Measurements from ENCODE around the gene APLP2. TPM values are rescaled to one million over a fixed set of nuclear protein-coding genes. Genes with fewer than 3 reads are reported as not detected.

The APLP2 gene
- total RNA-seq, 1 donor from 2014 or later = 548 TPM

DNA sequence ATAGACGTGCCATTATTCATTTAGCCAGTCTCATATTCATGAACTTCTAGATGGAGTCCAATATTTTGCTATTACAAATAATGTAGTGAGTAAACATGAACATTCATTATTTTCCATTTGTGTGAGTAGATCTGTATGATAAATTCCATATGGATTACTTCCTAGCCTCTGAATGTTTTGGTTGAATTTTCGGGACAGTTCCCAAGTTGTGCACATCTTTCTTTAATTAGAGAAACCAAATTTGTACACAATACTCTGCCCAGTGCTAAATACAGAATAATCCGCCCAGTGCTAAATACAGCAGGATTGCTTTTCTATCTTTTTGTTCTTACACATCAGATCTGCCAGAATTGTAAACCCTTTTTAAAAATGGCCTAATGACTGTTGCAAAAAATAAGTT is 17.1 kb upstream of the APLP2 start:
- no peak overlapping the region for H3K4me3 ChIP-seq (ENCODE audit: low read depth, low read length)
- DNase-seq (ENCODE audit: low read depth) = no peak
- TF ChIP-seq, protein P1, sequence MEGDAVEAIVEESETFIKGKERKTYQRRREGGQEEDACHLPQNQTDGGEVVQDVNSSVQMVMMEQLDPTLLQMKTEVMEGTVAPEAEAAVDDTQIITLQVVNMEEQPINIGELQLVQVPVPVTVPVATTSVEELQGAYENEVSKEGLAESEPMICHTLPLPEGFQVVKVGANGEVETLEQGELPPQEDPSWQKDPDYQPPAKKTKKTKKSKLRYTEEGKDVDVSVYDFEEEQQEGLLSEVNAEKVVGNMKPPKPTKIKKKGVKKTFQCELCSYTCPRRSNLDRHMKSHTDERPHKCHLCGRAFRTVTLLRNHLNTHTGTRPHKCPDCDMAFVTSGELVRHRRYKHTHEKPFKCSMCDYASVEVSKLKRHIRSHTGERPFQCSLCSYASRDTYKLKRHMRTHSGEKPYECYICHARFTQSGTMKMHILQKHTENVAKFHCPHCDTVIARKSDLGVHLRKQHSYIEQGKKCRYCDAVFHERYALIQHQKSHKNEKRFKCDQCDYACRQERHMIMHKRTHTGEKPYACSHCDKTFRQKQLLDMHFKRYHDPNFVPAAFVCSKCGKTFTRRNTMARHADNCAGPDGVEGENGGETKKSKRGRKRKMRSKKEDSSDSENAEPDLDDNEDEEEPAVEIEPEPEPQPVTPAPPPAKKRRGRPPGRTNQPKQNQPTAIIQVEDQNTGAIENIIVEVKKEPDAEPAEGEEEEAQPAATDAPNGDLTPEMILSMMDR (conservative IDR thresholded peaks at IDR 0.05; ENCODE audit: low read depth, low read length) = no peak

DNA sequence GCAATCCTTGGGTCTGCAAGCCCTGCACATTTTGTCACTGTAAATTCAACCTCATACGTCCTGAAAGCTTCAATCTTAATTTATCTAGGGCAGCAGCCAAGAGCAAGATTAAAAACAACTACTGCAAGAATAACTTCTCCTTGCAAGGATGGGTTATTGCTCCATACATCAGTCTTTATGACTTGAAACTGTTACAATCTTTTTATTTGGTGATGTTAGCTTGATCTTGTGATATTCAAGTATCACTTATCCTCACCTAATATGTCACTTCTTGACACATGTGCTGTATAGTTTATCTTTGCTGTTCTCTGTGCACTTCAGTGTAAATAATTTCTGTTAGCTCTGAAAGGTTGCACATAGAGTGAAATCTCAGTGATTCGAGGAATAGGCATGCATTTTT is 14.7 kb upstream of the APLP2 start:
- TF ChIP-seq, protein P1 (conservative IDR thresholded peaks at IDR 0.05; ENCODE audit: low read depth, low read length) = no peak
- no peak for DNase-seq (ENCODE audit: low read depth)

DNA sequence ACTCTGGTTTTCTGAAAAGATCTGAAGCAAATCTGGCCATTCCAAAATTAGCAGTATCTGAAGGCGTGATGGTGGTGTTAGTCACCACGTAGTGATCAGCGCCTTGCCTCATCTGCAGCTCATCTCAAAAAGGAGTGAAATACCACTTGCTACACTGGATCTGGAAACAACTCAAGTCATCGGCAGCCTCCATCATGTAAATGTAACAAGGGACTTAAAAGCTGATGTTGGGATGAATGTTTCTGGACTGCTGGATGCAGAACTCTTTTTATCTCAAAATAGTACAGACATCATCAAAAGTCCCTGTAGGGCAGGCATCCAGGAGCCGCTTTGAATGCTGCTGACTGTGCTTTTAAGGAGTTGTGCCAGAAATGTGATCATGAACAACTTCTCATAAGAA is 14.1 kb upstream of the APLP2 start:
- DNase-seq (ENCODE audit: low read depth) = no peak
- H3K4me3 ChIP-seq (ENCODE audit: low read depth, low read length) = no peak overlapping the region
- TF ChIP-seq, protein P1 (conservative IDR thresholded peaks at IDR 0.05; ENCODE audit: low read depth, low read length) = no peak

More for the DNA sequence above, 14.7 kb upstream of the APLP2 start:
- no peak overlapping the region for H3K4me3 ChIP-seq (ENCODE audit: low read depth, low read length)

DNA sequence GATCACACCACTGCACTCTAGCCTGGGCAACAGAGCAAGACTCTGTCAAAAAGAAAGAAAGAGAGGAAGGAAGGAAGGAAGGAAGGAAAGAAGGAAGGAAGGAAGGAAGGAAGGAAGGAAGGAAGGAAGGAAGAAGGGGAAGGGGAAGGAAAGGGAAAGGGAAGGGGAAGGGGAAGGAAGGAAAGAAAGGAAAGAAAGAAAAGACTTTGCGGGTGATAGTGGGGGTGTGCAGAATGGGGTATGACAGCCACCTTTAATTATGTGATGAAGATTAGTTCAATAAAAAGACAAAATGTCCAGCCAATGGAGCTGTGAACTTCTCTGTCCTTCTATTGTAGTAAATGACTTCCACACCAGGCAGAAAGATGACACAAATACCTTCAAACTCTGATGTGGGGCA is 8.7 kb upstream of the APLP2 start:
- DNase-seq (ENCODE audit: low read depth) = no peak
- no peak overlapping the region for H3K4me3 ChIP-seq (ENCODE audit: low read depth, low read length)
- TF ChIP-seq, protein P1 (conservative IDR thresholded peaks at IDR 0.05; ENCODE audit: low read depth, low read length) = no peak

DNA sequence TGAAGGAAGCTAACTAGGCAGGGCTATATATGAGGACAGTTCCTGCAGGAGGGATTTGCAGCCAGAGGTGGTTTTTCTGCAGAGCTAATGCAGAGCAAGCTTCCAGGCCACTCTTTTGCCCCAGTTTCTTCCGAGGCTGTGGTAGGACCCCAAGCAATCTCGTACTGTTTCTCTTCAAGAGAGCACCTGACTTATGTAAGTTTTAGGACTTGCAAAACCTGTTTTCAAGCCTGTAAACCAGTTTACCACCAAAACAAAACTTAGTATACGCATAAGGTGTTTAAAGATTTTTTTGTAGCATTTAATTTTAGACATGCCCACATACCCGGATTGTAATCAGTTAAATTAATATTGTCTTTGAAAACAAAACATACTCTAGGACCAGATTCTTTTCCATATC is 7.7 kb upstream of the APLP2 start:
- TF ChIP-seq, protein P1 (conservative IDR thresholded peaks at IDR 0.05; ENCODE audit: low read depth, low read length) = no peak
- DNase-seq (ENCODE audit: low read depth) = no peak
- no peak overlapping the region for H3K4me3 ChIP-seq (ENCODE audit: low read depth, low read length)

DNA sequence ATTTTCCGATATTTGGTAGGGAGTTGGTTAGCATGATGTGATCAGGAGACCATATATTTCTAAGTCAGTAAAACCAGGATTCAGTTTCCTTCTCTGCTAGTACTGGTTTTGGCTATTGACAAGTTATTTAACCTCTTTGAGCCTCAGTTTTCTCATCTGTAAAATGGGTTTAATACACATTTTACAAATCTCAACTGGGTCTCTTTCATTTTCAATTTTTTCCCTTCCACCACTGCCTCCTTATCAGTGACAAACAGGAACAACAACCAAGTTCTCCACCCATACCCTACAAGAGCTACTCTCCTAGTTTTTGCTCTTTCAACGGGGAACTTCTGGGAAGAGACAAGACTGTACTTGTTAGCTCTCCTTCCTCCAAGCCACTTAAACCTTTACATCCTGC is 6.2 kb upstream of the APLP2 start:
- H3K4me3 ChIP-seq (ENCODE audit: low read depth, low read length) = no peak overlapping the region
- DNase-seq (ENCODE audit: low read depth) = no peak
- TF ChIP-seq, protein P1 (conservative IDR thresholded peaks at IDR 0.05; ENCODE audit: low read depth, low read length) = no peak

DNA sequence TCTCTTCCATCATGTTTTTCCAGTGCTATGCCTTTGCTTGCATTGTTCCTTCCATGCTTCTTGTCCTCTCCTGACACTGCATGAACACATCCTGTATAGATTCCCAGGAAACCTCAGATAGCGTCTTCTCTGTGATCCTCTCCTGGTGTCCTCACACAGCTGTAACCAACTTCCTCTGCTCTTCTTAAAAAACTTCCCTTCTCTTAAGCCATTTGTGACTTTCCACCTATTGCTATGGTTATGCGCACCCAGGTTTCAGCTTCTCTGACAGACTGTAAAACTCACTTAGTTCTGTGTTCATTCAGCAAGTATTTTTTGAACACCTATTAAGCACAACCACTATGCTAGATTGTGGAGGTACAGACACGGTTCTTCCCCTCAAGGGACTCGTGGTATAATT is 5.1 kb upstream of the APLP2 start:
- TF ChIP-seq, protein P1 (conservative IDR thresholded peaks at IDR 0.05; ENCODE audit: low read depth, low read length) = no peak

More for the DNA sequence above, 5.1 kb upstream of the APLP2 start:
- H3K4me3 ChIP-seq (ENCODE audit: low read depth, low read length) = no peak overlapping the region
- no peak for DNase-seq (ENCODE audit: low read depth)

All from epithelial cell of proximal tubule (primary cell).